HEK293 (cell line): ENCODE data around the gene PLIN5.
A peak's percentile ranks its signal among the peaks of the same experiment; 100 is the strongest.

ENCODE experiments used
- CTCF ChIA-PET: fragments of 350-600 bp; formaldehyde crosslinking; extraction: SDS; loops from one replicate; lab custom pipeline; 2021; ENCODE audit warnings: antibody characterized with exemption; lab: Yijun Ruan, JAX
- POLR2A ChIA-PET: fragments of 300-600 bp; formaldehyde crosslinking; extraction: SDS; loops from one replicate; lab custom pipeline; 2020; ENCODE audit warnings: antibody characterized with exemption, inconsistent platforms; lab: Yijun Ruan, JAX
- H3K27ac ChIP-seq: fragments of 200-500 bp; sonication (Bioruptor generic); 2 replicates; pipeline ENCODE4 v1.5.1; 2014; ENCODE audit warnings: low read depth, low read length, control low read depth, inconsistent platforms; ENCODE audit errors: extremely low read depth
- H3K36me3 ChIP-seq, 2 experiments: fragments of 200-500 bp in 1 of 2; sonication (Bioruptor generic) in 1 of 2; 1 replicate in 1 of 2; 2 replicates in 1 of 2; pipeline ENCODE4 v1.5.1; 2014 to 2017; ENCODE audit warnings: inconsistent platforms in 2 of 2, low read length in 2 of 2; ENCODE audit not compliant: control insufficient read depth in 2 of 2, insufficient read depth in 1 of 2
- H3K4me1 ChIP-seq: fragments of 200-500 bp; sonication (Bioruptor generic); 2 replicates; pipeline ENCODE4 v1.5.1; 2014; ENCODE audit warnings: mild to moderate bottlenecking, low read length, inconsistent platforms; ENCODE audit not compliant: control insufficient read depth, insufficient read depth
- H3K4me3 ChIP-seq: 2 replicates; pipeline ENCODE4 v1.5.1; 2011; ENCODE audit warnings: low read depth, mild to moderate bottlenecking, control low read depth, low read length, moderate library complexity
- H3K9me3 ChIP-seq: fragments of 200-500 bp; sonication (Bioruptor generic); 2 replicates; pipeline ENCODE4 v1.5.1; 2014; ENCODE audit warnings: low read depth, low read length, inconsistent platforms; ENCODE audit not compliant: control insufficient read depth, insufficient read depth
- BCL11A ChIP-seq: fragments of 450-650 bp; formaldehyde crosslinking; IDR thresholded peaks from 2 replicates; pipeline ENCODE4 v1.5.1; 2016; ENCODE audit warnings: low read depth, missing biosample characterization, missing genetic modification characterization
- KLF8 ChIP-seq: fragments of 450-650 bp; formaldehyde crosslinking; IDR thresholded peaks from 2 replicates; pipeline ENCODE4 v1.5.1; 2016; ENCODE audit warnings: missing biosample characterization, missing genetic modification characterization
- SCRT1 ChIP-seq: fragments of 450-650 bp; formaldehyde crosslinking; IDR thresholded peaks from 2 replicates; pipeline ENCODE4 v1.5.1; 2016; ENCODE audit warnings: missing biosample characterization, missing genetic modification characterization, borderline replicate concordance
- YY2 ChIP-seq: fragments of 450-650 bp; formaldehyde crosslinking; IDR thresholded peaks from 2 replicates; pipeline ENCODE4 v1.5.1; 2016; ENCODE audit warnings: missing biosample characterization, missing genetic modification characterization
- ZEB2 ChIP-seq: fragments of 450-650 bp; formaldehyde crosslinking; IDR thresholded peaks from 2 replicates; pipeline ENCODE4 v1.5.1; 2016; ENCODE audit warnings: missing biosample characterization, missing genetic modification characterization
- ZNF157 ChIP-seq: fragments of 450-650 bp; formaldehyde crosslinking; IDR thresholded peaks from 2 replicates; pipeline ENCODE4 v1.5.1; 2016; ENCODE audit warnings: missing biosample characterization, missing genetic modification characterization
- ZNF24 ChIP-seq: fragments of 450-650 bp; formaldehyde crosslinking; IDR thresholded peaks from 2 replicates; pipeline ENCODE4 v1.5.1; 2016; ENCODE audit warnings: missing biosample characterization, missing genetic modification characterization
- ZNF341 ChIP-seq: fragments of 450-650 bp; formaldehyde crosslinking; IDR thresholded peaks from 2 replicates; pipeline ENCODE4; 2016; ENCODE audit warnings: low read depth, missing biosample characterization, missing genetic modification characterization
- ZNF488 ChIP-seq: fragments of 450-650 bp; formaldehyde crosslinking; IDR thresholded peaks from 2 replicates; pipeline ENCODE4 v1.5.1; 2016; ENCODE audit warnings: missing biosample characterization, missing genetic modification characterization
- ZNF600 ChIP-seq: fragments of 450-650 bp; formaldehyde crosslinking; IDR thresholded peaks from 2 replicates; pipeline ENCODE4 v1.5.1; 2016; ENCODE audit warnings: missing biosample characterization, missing genetic modification characterization
- ZNF692 ChIP-seq: fragments of 450-650 bp; formaldehyde crosslinking; IDR thresholded peaks from 2 replicates; pipeline ENCODE4 v1.5.1; 2016; ENCODE audit warnings: missing biosample characterization, missing genetic modification characterization
- ZNF785 ChIP-seq: fragments of 450-650 bp; formaldehyde crosslinking; IDR thresholded peaks from 2 replicates; pipeline ENCODE4 v1.5.1; 2016; ENCODE audit warnings: missing biosample characterization, missing genetic modification characterization
- ZXDB ChIP-seq: fragments of 450-650 bp; formaldehyde crosslinking; IDR thresholded peaks from 2 replicates; pipeline ENCODE4 v1.5.1; 2016; ENCODE audit warnings: missing biosample characterization, missing genetic modification characterization
- TF ChIP-seq, protein P1 (sequence below): fragments of 450-650 bp; IDR thresholded peaks from 2 replicates; pipeline ENCODE4 v1.5.1; 2018; ENCODE audit warnings: missing biosample characterization, mild to moderate bottlenecking, missing genetic modification characterization
- TF ChIP-seq, protein P2 (sequence below): fragments of 450-650 bp; formaldehyde crosslinking; conservative IDR thresholded peaks from 2 replicates; pipeline ENCODE4 v1.5.1; 2016; ENCODE audit warnings: low read depth, missing biosample characterization, missing genetic modification characterization
- TF ChIP-seq, protein P3 (sequence below): fragments of 450-650 bp; formaldehyde crosslinking; IDR thresholded peaks from 2 replicates; pipeline ENCODE4 v1.5.1; 2016; ENCODE audit warnings: missing biosample characterization, missing genetic modification characterization

PLIN5 gene

GRCh38 chr19:4533835-4534424 lies 1.1 kb downstream of the PLIN5 start (continued):
- TF ChIP-seq ZNF24 (no peak), YY2 (tag by site-specific recombination) (no peak), SCRT1 (tag by site-specific recombination) (no peak), ZNF488 (tag by site-specific recombination) (no peak)

DNA sequence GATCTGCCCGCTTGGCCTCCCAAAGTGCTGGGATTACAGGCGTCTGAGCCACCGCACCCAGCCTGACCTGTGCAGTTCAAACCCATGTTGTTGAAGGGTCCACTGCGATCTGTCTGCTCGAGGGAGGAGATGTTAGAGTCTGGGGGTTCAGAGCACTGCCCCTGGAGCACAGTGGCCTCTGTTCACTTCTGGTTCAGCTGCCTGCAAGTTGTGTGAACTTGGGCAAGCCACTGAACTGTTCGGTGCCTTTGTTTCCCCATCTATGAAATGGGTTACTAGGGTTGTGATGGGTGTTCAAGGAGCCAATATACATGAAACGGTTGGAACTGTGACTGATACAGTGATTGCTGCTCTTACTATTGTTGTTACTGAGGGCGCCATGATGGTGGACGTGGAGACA lies 1.7 kb downstream of the PLIN5 start:
- CTCF ChIA-PET: interaction anchor here (1.0 to 4.4 kb wide), 2 partner anchors 8 to 14 kb away, joined by 5 to 72 read pairs; no protein-coding TSS in a partner anchor
- no peak overlapping the region for H3K4me3 ChIP-seq
- TF ChIP-seq KLF8 (tag by site-specific recombination) (0 out of 2 replicates have a peak, but pooled peaks have one; percentile 21), ZNF785 (tag by site-specific recombination) (no peak), ZNF692 (no peak), ZEB2 (tag by site-specific recombination) (no peak), ZXDB (tag by site-specific recombination) (no peak), ZNF341 (no peak), BCL11A (tag by site-specific recombination) (no peak)
- TF ChIP-seq, protein P1, sequence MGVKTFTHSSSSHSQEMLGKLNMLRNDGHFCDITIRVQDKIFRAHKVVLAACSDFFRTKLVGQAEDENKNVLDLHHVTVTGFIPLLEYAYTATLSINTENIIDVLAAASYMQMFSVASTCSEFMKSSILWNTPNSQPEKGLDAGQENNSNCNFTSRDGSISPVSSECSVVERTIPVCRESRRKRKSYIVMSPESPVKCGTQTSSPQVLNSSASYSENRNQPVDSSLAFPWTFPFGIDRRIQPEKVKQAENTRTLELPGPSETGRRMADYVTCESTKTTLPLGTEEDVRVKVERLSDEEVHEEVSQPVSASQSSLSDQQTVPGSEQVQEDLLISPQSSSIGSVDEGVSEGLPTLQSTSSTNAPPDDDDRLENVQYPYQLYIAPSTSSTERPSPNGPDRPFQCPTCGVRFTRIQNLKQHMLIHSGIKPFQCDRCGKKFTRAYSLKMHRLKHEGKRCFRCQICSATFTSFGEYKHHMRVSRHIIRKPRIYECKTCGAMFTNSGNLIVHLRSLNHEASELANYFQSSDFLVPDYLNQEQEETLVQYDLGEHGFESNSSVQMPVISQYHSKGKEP (tag by site-specific recombination): no peak
- TF ChIP-seq, protein P2, sequence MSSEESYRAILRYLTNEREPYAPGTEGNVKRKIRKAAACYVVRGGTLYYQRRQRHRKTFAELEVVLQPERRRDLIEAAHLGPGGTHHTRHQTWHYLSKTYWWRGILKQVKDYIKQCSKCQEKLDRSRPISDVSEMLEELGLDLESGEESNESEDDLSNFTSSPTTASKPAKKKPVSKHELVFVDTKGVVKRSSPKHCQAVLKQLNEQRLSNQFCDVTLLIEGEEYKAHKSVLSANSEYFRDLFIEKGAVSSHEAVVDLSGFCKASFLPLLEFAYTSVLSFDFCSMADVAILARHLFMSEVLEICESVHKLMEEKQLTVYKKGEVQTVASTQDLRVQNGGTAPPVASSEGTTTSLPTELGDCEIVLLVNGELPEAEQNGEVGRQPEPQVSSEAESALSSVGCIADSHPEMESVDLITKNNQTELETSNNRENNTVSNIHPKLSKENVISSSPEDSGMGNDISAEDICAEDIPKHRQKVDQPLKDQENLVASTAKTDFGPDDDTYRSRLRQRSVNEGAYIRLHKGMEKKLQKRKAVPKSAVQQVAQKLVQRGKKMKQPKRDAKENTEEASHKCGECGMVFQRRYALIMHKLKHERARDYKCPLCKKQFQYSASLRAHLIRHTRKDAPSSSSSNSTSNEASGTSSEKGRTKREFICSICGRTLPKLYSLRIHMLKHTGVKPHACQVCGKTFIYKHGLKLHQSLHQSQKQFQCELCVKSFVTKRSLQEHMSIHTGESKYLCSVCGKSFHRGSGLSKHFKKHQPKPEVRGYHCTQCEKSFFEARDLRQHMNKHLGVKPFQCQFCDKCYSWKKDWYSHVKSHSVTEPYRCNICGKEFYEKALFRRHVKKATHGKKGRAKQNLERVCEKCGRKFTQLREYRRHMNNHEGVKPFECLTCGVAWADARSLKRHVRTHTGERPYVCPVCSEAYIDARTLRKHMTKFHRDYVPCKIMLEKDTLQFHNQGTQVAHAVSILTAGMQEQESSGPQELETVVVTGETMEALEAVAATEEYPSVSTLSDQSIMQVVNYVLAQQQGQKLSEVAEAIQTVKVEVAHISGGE (tag by site-specific recombination): no peak
- TF ChIP-seq, all 188 proteins: peak for 1
- Histone ChIP-seq H3K36me3 (no peaks in the 10 kb centered on the region), H3K27ac (no peak overlapping the region), H3K9me3 (no peaks in the 10 kb centered on the region), H3K4me1 (no peaks in the 10 kb centered on the region)
- POLR2A ChIA-PET: no interaction called here

DNA sequence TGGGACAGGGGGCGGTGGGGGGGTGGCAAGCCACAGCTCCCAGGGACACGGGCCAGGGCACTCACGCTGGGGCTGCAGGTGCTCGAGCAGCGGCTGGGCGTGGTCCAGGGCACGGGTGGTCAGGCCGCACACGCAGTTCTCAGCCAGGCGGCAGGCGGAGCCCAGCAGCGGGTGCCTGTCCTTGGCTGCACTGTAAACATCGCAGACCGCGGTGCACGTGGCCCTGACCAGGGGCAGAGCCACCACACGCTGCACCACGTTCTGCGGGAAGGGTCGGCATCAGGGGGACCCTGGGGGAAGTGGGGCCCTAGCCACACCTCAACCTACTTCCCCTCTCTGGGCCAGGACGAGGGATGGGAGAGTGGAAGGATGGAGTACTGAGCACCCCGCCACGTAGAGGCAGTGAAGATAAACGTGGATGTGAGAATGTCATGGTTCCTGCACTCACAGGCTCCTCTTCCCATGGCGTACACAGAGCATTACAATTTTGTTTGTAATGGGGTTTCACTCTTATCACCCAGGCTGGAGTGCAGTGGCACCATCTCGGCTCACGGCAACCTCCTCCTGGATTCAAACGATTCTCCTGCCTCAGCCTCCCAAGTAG lies 3.4 kb downstream of the PLIN5 start:
- H3K36me3 ChIP-seq: no peaks in the 10 kb centered on the region
- no peak overlapping the region for H3K27ac ChIP-seq
- TF ChIP-seq ZNF600 (tag by site-specific recombination) (0 out of 2 replicates have a peak, but pooled peaks have one; percentile 29), ZNF157 (tag by site-specific recombination) (peak; percentile 86)
- TF ChIP-seq, protein P3, sequence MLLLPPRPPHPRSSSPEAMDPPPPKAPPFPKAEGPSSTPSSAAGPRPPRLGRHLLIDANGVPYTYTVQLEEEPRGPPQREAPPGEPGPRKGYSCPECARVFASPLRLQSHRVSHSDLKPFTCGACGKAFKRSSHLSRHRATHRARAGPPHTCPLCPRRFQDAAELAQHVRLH (tag by site-specific recombination): no peak
- TF ChIP-seq, all 188 proteins: peak for 2
- ChIA-PET POLR2A (no interaction called here), CTCF (no interaction called here)
- H3K9me3 ChIP-seq: no peaks in the 10 kb centered on the region
- no peak overlapping the region for H3K4me3 ChIP-seq
- H3K4me1 ChIP-seq: no peaks in the 10 kb centered on the region
